Stimulated activated CD8-positive, alpha-beta memory T cell treated with anti-CD3 and anti-CD28 coated beads, Interleukin-12 subunit alpha, Interleukin-12 subunit beta, amount 100 ng/mL, for 1 hour (primary cell): ENCODE data around the gene STMP1.

ENCODE experiments used
- DNase-seq: peaks from one replicate; pipeline ENCODE4 v3.0.0-alpha.2; 2020; ENCODE audit warnings: low read depth

Gene STMP1

GRCh38 chr7:135723411-135723810 lies 61.1 kb downstream of the STMP1 start:
- no peak for DNase-seq
